ENCODE results near the gene TP53.

GRCh38 chr17:7702776-7703175 lies 15.5 kb upstream of the TP53 start:
- no peak for TF ChIP-seq POLR2AphosphoS5 (IDR thresholded peaks at IDR 0.05; ENCODE audit: low read depth, low read length)
- TF ChIP-seq CHD2 (IDR thresholded peaks at IDR 0.05; ENCODE audit: low read length, partially characterized antibody): no peak
- no peak for TF ChIP-seq REST (IDR thresholded peaks at IDR 0.05; ENCODE audit: low read depth, low read length)
- no peak for TF ChIP-seq CTCF (IDR thresholded peaks at IDR 0.05)
- TF ChIP-seq NFIC (IDR thresholded peaks at IDR 0.05; ENCODE audit: borderline replicate concordance): no peak
- TF ChIP-seq EP300 (IDR thresholded peaks at IDR 0.05; ENCODE audit: borderline replicate concordance in 1 of 2, low read depth in 1 of 2, low read length in 1 of 2): no peak
- no peak for TF ChIP-seq SMC3 (IDR thresholded peaks at IDR 0.05; ENCODE audit: low read depth, low read length)

Measured in SK-N-SH (cell line).